GM19043 (cell line): ENCODE data around the gene SCCPDH.

Experiments used
- ATAC-seq: cut with Tn5 transposase; IDR thresholded peaks from one replicate; pipeline ENCODE4 v1.9.1; 2021; ENCODE audit warnings: low read depth; ENCODE audit not compliant: unreplicated experiment

Gene SCCPDH

DNA sequence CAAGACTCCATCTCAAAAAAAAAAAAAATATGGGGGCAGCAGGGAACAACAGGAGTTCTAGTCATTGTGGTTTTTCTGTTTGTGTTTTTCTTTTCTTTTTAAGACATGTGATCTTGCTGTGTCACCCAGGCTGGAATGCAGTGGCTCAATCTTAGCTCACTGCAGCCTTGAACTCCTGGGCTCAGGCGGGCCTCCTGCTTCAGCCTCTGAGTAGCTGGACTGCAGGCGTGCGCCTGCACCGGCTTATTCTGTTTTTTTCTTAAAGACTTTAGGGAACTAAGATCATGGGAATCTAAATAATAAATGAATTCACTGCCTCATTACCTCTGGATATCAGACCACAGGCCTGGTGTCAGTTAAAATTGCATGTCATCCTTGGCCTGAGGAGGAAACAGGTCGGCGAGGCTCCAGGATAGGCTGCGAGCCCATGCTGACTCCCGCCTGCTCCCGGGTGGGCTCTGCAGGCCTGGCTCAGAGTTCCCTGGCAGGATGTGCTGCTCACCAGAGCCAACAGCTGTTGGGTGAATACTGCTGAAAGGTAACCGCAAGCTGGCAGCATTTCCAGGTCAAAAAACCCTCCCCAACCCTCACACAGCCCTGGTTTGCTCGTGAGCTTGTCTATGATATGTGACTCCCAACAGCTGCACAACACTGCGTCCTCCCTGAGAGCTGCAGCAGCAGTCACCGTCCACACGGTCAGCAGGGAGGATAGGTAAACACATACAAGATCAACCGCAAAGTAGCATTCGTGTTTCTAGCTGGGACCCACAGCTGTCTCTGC is 58.1 kb downstream of the SCCPDH start:
- ATAC-seq = peak; percentile 79

DNA sequence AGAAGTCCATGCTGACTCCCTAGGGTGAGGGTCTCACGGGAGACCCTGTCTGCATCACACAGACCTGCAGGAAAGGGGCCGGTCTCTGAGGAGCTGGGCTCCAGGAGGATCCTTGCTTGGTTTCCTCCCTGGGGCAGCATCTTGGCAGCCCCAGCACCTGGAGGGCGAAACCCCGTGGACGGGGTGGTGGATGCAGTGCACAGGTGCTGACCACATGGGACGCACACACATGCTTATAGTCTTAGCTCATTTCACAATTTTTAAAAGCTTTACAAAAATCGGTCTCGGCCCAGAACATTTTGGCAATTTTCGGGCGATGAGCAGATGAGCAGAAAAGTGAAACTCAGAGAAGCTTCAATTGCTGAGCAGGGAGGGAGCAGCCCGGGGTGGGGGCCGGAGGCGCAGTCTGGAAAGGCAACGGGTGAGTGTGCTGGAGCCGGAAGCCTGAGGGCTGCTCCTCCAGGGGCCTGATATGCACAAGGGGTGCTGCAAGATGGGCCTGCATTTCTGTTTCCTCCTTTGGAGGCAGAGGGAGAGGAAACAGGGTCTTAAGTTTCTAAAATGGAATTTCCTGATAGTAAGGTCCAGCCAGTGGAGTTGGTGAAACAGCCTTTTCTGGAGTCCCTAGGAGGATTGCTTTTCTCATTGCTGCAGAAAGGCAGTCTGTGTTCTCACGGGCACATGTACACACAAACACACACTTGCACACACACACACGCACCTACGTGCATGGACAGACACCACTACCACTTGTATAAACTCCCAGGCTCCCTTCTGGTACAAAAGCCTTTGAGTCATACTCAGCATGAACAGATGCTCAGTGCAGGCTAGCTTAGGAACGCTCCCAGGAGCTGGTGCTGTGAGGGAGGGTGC is 60.6 kb downstream of the SCCPDH start:
- peak; percentile 31 for ATAC-seq

DNA sequence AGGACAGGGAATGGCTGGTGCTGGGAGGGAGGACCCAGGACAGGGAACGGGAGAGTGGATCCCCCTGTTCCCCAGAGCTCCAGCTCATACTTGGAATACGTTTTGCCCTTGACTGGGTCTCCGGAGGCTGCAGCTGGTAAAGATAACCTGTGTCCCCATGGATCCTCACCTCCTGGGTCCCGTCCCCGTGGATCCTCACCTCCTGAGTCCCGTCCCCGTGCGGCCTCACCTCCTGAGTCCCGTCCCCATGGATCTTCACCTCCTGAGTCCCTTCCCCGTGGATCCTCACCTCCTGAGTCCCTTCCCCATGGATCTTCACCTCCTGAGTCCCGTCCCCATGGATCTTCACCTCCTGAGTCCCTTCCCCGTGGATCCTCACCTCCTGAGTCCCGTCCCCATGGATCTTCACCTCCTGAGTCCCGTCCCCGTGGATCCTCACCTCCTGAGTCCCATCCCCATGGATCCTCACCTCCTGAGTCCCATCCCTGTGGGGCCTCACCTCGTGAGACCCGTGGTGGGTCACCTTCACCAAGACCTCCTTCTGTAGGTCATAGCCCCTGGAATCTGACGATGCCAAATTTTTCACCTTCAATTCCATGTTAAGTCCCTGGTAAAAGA is 61.4 kb downstream of the SCCPDH start:
- ATAC-seq = no peak

DNA sequence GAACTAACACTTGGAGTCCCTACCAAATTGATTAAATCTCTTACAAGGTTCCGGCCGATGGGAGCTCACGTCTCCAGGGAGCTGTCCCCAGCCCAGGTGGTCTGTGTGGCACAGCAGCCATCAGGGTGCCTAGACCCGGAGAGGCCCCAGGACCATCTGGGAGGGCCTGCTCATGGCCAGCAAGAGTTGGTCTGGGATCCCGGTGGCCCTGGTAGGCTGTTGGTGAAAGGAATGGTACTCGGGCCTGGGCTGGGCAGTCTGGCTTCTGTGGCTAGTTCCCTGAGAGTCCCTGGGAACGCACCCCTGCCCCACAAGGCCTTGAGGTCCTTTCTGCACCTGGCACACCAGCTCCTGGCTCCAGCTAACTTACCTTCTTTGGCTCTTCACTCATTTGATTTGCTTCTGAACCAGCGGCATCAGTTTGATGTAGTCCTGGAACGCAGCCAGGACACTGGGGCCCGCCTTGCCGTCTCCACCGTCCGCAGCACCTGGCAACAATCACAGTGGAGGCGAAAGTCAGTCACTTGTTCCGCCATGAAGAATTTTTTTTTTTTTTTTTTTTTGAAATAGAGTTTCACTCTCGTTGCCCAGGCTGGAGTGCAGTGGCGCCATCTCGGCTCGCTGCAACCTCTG is 62.5 kb downstream of the SCCPDH start:
- no peak for ATAC-seq

DNA sequence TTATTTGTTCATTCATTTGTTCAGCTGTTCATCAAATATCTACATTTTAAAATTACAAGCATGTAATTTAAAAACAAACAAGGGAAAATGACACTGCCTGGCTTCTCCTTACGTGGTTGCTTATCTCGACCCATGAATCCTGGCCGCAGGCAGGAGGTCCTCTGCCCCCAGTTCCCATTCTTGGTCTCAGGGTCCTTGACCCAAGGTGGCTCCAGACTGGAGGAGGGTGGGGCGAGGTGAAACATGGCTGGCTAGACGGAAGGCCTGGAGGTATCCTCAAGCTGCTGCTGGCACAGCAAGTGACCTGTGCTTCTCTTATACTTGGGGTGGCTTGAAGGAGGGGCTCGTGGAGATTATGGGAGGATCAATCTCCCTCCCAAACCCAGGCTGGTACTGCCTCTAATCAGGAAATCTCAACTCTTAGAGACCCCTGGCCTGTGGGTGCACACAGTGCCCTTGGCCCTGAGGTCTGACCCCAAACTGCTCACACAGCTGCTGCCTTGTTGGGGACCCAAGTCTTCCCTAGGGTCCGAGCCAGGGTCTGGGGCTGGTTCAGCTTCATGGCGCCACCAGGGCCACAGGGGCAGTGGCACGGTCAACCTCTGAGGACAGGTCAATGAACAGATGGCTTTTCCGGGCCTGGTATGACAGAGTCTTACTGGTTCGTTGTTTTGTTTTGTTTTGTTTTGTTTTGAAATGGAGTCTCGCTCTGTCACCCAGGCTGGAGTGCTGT is 63.7 kb downstream of the SCCPDH start:
- no peak for ATAC-seq

DNA sequence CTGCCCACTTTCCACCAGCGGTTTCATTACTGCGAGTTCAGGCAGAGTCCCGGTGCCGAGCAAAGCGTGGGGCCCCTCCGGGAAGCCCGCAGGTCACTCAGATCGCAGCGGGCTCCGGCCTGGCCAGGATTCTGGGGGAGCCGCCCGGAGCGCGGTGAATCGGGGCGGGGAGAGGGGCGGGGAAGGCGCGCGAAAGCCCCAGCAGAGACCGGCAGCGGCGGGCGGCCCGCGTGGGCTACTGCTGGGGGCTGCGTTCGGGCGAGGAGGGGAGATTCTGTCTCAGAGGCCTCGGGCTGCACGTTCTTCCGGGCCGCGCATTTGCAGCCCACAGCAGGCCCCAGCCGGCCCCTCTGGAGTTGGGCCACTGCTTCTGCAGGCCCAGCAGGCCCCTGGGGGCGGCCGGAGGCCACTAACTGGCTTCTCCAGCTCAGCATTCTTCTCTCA is 64.7 kb downstream of the SCCPDH start:
- ATAC-seq = no peak

DNA sequence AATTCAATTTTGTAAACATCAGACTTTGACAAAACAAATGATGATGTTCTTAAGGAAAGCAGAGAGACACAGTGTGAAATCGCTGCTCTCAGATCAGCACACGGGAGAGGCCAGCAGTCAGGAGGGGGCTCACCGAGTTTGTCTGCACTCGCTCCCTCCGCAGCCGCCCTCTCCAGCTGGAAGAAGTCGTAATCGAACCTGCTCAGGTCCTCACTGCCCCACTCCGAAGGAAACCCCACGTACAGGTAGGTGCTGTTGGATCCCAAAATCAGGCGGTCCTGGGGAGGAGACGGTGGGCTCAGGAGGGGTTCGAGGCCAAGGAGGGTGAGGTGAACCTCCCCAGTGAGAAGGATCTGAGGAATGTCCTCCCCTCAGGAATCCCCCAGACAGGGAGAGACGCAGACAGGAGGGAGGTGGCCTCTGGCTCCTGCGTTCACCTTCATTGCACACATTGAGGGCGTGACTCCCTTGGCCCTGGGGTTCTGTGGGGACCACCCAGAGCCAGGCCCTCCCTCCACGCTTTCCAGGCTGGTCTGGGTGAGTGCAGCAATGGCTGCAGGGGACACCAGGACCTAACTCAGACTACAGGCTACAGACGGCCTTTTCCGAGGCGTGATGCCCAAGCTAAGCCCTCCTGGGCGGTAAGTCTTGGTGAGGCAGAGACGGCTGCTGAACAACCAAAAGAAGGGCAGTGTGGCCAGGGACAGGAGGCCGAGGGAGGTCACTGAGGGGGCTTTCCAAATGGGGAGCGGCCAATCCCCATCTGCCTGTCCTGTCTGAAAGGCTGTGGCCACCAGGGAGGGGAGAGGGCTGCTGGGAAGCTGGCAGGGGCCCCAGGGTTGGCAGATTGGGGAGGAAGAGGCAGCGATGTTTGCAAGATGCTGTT is 65.5 kb downstream of the SCCPDH start:
- ATAC-seq = no peak

DNA sequence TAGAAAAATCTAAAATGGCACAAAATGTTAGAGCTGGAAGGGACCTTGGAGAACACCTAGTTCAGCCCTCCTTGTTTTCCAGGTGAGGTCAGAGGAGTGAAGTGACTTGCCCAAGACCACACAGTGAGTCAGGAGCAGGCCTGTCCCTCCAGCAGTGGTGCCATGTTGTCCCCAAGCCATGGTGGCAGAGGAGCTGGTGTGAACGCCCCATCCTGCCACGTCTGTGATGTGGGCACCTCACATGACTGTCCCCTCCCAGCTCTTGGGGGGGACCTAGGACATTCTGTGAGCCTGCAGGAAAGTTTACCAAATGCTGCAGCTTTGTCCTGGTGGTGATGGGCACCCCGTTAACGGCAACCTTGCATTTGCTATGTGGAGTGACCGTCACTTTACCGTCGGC is 66.2 kb downstream of the SCCPDH start:
- no peak for ATAC-seq

DNA sequence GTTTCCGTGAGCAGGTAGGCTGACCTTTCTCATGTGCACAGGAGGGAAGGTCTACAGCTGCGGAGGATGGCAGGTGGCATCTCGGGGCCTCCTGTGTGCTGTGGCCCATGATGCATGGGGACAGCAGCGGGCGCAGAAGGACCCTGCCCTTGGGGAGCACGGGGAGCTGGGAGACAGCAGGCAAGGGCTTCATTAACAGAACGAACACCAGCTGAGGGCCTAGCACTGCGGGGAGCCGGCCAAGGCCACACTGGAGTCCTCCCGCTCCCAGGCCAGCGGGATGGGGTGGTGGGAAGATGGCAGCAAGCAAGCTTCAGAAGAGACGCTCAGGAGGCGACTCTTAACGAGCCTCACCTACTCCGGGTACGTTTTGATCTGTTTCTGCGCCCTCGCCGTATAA is 66.6 kb downstream of the SCCPDH start:
- ATAC-seq = no peak

DNA sequence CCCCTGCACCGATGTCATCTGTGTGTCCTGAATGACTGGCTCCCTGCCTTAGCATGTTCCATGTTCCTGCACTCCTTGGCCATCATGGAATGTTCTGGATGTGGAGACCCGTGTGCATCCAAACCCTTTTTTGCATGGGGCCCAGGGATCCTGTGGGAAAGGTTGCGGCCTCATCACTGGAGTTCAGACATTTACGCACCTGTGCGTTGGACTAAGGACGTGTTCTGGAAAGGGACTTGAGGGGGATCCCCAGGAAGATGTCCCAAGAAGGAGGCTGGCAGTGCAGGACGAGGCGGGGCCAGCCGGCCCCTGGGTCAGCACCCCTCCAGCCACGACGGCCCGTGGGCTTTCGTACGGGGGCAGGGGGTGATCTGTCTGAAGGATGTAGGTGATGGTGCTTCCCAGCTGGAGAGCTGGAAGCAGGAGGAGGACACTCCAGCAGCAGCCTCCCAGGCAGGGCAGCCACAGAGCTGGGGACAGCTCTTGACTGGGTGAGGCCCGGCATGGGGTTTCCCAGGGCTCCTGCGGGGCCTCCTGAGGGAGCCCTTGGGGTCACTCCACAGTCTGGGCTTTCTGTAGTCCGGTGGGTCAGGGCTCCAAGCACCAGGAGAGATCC is 67.2 kb downstream of the SCCPDH start:
- ATAC-seq = no peak

DNA sequence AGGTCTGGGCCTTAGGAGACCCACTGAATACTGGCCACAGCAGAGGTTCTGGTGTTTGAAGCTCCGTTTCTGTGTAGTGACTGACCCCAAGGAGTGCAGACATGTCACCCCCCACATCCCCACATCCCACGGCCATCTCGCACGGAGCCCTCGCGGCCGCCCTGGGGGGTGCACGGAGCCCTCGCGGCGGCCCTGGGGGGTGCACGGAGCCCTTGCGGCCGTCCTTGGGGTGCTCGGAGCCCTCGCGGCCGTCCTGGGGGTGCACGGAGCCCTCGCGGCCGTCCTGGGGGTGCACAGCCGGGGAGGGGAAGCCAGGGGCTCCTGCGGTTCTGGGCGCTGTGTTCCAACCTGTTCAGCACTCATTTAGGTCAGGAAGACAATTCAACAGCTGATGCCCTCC is 68.4 kb downstream of the SCCPDH start:
- ATAC-seq = no peak

DNA sequence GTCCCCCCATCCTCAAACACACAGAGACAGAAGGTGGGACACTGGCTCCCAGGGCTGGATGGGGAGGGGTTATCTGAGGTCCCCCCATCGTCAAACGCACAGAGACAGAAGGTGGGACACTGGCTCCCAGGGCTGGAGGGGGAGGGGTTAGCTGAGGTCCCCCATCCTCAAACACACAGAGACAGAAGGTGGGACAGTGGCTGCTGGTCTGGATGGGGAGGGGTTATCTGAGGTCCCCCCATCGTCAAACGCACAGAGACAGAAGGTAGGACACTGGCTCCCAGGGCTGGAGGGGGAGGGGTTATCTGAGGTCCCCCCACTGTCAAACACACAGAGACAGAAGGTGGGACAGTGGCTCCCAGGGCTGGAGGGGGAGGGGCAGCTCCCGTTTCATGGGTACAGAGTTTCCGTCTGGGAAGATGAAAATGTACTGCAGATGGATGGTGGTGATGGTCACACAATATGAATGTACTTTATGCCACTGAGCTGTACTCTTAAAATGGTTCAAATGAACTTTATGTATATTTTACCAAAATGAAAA is 69.2 kb downstream of the SCCPDH start:
- no peak for ATAC-seq

DNA sequence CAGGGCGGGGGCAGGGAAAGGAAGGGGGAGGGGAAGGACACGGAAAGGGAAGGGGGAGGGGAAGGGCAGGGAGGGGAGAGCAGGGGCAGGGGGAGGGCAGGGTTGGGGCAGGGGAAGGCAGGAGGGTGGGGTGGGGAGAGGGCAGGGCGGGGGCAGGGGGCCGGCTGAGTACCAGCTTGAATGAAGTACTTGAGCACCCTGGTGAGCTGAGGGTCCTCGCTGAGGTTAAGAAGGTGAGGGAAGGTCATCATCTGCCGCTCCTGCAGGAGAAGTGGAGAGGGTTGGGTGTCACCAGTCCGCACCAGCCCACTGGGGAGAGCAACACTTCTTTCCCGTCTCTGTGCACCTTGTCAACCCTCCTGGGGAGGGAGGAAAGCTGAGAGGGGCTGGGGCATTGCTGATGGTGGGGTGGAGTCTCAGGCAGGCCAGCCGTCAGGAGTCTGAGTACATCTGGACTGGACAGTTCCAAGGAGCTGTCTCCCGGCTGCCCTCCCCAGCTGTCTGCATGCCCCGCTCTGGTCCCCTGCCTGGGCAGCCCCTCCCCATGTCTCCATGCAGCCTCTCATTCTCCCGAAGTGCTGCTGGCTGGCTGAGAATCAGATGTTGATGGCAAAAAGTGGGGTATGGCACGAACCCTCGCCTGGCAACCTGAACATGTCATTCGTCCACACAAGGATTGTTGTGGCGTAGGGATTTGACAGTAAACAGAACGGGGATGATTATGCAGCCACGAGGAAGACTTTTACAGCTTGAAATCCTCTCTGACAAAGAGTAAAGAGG is 70.0 kb downstream of the SCCPDH start:
- no peak for ATAC-seq

DNA sequence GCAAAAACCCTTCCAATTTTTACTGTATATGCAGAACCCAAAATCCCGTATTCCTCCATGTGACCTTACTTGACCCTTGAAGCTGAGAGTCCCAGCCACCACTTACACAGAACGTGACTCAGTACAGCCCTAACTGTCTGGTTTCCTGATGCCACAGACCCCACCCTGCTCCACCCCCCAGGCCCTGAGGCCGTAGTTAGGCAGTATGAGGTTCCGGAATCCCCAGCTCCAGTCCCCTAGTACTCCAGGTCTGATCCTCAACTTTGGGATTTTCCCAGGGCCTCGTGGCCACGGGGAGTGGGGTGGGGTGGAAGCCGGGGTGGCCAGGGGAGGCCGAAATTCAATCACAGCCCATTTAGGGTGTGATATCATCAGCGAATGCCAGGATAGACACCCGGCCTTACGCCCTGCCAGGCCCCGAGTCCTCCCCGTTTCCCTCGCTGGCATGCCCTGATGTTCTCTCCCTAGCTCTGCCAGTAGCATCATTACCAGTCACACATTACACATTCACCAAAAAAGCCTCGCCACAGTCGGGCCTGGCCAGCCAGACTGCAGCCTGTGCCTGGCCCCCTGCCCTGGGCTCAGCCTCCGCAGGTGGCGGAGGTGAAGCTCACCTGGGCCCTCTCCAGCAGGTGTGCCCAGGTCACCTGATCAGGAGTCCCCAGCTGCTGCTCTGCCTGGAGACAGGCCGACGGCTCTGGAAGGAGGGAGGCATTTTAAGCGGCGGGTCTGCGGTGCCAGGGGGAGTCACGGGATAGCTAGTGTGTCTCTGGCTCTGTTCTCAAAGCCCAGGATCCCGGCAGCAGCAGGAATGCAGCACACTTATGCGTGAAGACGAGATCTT is 70.8 kb downstream of the SCCPDH start:
- ATAC-seq = no peak

DNA sequence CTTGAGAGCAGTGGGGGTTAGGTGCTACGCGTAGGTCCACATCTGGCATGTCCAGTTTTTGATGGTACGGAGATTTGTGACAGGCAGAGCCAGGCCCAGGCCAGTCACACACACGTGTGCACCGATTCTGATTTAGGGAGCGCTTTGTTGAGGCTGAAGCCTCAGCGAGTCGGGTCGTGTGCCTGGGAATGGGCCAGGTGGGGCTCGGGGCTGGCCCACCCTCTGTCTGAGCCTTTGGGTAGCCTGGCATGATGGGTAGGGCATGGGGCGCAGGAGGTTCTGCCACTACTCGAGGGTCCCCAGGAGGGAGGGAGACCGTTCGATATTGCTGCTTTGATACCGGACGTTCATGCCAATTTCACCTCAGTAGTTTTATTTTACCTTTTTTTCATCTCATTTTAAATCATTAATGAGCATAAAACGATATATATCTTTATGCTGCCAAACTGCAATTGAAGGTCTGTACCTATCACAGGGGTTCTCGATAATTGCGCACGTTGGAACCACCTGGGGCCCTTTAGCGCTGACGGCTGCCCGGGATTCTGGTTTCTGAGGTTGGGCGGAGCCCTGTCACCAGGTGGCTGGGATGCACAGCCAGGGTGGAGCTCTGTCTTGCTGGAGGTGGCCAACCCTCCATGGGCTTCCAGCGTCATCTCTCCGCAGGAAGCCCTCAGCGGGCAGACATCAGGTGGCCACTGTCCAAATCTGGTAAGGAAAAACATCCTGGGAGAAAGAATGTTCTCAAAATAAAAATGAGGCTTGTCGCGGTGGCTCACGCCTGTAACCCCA is 71.9 kb downstream of the SCCPDH start:
- ATAC-seq = no peak

DNA sequence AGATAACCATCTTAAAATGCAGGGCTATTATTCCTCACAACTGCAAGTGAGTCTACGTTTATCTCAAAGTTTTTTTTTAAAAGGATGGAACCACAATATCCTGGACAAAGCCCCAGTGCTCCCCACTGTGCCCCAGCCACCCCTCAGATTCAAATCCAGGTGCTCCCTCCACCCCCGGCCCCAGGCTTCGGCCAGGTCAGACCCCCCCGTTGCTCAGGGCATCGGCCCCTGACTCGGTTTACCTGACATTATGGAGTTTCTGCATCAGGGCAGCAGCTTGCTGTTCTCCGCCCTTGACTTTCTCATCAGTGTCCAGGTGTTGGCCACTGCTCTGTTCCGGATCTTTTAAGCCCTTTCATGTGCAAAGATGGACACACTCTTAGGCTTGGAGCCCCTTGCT is 72.9 kb downstream of the SCCPDH start:
- ATAC-seq = no peak
